ENCODE data around the gene CCND3.

Gene CCND3

GRCh38 chr6:41941280-41942066 is at the start of gene CCND3:
Gene CCND3, minus strand, starts transcription at chr6:41941808. Its CDS starts 159 bp downstream, at chr6:41941649.
- peak; percentile 69 to 82 for DNase-seq (ENCODE audit: low read depth in 1 of 2, low spot score in 1 of 2)

- DNase-seq (ENCODE audit: low read depth in 1 of 2, low spot score in 1 of 2): no peak
These were observed 44.7 kb upstream of the CCND3 start for GRCh38 chr6:41986339-41986738.

GRCh38 chr6:41984623-41985022 is 43.0 kb upstream of the CCND3 start:
- no peak for DNase-seq (ENCODE audit: low read depth in 1 of 2, low spot score in 1 of 2)

GRCh38 chr6:41976794-41977484 is 35.3 kb upstream of the CCND3 start:
- peak in 1 of 2 donors; percentile 58 for DNase-seq (ENCODE audit: low read depth in 1 of 2, low spot score in 1 of 2)

GRCh38 chr6:41975276-41975675 is 33.7 kb upstream of the CCND3 start:
- DNase-seq (ENCODE audit: low read depth in 1 of 2, low spot score in 1 of 2): no peak

DNA sequence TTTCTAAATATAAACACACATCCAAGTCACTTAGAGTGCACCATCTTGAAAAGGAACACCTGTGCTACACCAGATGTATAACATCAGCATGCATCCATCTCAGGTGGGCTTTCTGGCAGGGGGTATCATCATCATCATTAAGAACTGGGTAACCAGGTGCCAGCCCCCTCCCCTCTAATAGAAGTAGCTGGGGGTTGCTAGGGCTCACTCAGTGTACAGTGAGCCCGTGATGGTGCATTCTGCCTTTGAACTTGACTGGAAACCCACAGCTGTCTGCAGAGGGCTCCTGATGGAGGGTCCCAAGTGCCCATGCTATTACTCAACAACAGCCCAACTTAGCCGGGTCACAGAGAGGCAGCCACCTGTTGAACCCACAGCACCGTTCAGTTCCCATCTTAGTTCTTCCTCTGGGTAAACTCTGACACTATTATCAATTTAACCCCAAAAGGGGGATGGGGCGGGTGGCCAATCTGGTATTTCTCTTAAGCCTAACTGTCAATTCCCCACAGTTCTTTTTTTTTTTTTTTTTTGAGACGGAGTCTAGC is 32.7 kb upstream of the CCND3 start:
- no peak for DNase-seq (ENCODE audit: low read depth in 1 of 2, low spot score in 1 of 2)

DNA sequence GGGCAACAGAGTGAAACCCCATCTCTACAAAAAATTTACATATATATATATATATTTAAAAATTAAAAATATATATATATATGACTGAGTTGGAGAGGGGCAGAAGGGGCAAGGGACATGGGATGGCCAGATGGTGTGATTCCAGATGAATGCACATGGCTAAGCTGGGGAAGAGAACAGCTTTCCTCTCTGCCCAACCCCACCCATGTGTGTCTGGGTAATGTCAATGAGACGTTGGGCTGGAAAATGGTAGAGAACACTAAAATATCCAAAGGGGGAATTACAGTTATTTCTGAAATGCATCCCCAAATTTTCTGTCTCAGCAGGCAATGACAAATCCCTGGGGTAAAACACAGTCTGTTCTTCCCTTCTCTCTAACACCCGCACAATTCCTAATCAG is 31.2 kb upstream of the CCND3 start:
- DNase-seq (ENCODE audit: low read depth in 1 of 2, low spot score in 1 of 2): no peak

DNA sequence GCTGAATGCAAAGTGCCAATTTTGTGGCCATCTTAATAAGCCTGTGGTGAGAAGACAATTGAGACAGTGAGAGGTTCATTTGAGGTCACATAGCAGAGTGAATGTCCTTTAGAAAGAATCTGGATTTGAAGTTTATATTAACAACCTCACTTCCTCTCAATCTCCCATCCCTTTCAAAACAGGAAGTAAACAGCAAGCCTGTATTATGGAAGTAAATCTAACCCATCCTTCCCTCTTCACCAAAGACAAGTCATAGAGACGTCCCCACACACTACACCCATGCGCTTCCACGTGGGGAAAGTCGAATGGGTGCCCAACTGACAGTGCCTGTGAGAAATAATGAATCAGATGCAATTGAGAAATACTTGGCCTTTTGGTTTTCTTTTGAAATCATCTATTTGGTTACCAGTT is 28.8 kb upstream of the CCND3 start:
- peak in 1 of 2 donors; percentile 67 for DNase-seq (ENCODE audit: low read depth in 1 of 2, low spot score in 1 of 2)

DNA sequence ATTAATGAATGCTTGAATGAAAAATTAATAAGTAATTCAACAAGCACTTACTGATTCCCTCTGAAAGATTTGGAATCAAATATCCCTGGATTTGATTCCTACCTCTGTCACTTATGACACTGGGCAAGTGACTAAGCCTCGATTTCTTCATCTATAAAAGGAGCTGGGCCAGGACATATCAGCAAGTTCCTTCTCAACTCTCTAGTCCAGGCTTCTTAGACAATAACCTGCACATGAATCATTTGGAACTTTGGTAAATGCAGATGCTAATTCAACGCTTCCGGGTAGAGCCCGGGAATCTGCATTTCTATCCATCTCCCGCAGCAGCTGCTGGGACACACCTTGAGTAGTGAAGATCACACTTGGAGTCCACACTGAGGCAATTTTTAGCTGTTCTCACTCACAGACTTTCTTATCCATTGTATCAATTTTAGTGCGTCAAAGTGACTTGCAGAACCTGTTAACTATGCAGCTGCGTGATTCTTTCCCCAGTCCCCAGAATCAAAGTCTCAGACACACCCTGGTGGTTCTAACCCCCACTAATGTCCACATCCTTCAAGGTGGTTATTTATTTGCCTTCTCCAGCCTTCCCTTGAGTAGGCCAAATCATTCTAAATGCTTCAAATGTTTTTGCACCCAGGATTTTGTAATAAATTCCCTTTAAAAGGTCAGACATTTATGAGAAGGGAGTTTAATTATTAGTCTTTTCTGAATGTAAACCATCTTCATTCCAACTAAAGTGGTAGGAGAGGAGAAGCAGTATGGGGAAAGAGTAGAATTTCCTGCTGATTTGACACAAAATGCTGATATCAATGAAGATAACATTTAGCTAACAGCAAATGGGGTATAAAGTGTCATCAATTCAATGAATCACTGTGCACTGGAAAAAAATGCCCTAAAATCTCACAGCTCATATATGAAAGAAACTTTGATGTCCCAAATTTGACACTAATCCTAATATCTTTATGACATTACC is 26.0 kb upstream of the CCND3 start:
- no peak for DNase-seq (ENCODE audit: low read depth in 1 of 2, low spot score in 1 of 2)

DNA sequence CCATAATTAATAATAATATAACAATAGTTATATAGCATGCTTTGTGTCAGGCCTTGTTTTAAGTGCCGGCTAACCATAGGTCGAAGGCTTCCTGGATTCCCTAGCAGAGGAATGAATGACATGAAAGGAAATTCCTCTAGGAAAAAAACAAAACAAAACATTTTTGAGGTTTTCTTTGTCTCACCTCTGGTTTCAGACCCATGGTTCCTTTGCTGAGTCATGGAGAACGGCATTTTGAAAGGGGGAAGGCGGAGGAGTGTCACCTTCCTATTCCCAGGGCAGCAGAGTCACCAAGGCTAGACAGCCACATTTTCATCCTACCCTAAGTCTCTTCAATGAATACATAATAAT is 25.3 kb upstream of the CCND3 start:
- DNase-seq (ENCODE audit: low read depth in 1 of 2, low spot score in 1 of 2): no peak

- DNase-seq (ENCODE audit: low read depth in 1 of 2, low spot score in 1 of 2): no peak
These were observed 24.8 kb upstream of the CCND3 start for GRCh38 chr6:41966214-41966920.

GRCh38 chr6:41965429-41966213 is 24.0 kb upstream of the CCND3 start:
- DNase-seq (ENCODE audit: low read depth in 1 of 2, low spot score in 1 of 2): no peak

DNA sequence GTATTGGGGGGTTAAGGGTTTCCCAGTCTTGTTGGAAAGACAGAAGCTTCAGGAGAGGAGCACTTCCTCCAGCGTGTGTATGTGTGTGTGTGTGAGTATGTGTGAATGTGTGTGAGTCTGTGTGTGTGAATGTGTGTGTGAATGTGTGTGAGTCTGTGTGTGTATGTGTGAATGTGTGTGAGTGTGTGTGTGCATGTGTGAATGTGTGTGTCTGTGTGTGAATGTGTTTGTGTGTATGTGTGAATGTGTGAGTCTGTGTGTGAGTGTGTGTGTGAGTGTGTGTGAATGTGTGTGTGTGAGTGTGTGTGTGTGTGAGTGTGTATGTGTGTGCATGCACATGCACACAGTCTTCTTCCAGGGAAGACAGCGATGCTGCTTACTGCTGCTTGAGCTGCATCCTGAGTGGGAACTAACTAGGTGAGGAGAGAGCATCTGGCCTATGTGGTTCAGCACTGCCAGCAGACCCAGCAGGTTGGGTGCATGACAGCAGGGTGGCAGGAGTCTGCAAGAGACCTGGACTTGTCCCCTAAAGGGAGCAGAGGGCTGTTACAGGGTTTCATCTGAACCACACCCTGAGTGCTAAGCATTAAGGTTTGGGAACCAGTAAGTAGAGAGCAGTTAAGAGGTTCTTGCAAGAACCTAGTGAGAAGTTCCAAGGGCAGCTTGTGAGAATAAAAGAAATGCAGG is 22.7 kb upstream of the CCND3 start:
- no peak for DNase-seq (ENCODE audit: low read depth in 1 of 2, low spot score in 1 of 2)

GRCh38 chr6:41963371-41963770 is 21.8 kb upstream of the CCND3 start:
- no peak for DNase-seq (ENCODE audit: low read depth in 1 of 2, low spot score in 1 of 2)

- no peak for DNase-seq (ENCODE audit: low read depth in 1 of 2, low spot score in 1 of 2)
These were observed 18.4 kb upstream of the CCND3 start for GRCh38 chr6:41960028-41960427.

- DNase-seq (ENCODE audit: low read depth in 1 of 2, low spot score in 1 of 2): peak in 1 of 2 donors; percentile 49
These were observed 16.6 kb upstream of the CCND3 start for GRCh38 chr6:41958022-41958856.

GRCh38 chr6:41957117-41957516 is 15.5 kb upstream of the CCND3 start:
- no peak for DNase-seq (ENCODE audit: low read depth in 1 of 2, low spot score in 1 of 2)

DNA sequence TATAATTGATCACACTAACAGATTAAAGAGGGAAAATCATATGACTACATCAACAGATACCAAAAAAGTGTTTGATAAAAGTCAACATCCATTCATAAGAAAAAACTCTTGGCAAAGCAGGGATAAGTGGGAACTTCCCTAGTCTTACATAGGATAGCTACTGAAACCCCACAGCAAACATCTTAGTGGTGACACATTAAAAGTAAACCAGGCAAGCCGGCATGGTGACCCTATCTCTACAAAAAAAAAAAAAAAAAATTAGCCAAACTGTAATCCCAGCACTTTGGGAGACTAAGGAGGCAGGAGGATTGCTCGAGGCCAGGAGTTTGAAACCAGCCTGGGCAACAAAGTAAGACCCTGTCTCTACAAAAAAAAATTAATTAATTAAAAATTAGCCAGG is 13.8 kb upstream of the CCND3 start:
- DNase-seq (ENCODE audit: low read depth in 1 of 2, low spot score in 1 of 2): no peak

All from activated CD4-positive, alpha-beta T cell treated with anti-CD3 and anti-CD28 coated beads, Interleukin-2, amount 50 U/mL, for 24 hours (primary cell).